ENCODE results near the gene MFSD12. TPM values are rescaled to one million over a fixed set of nuclear protein-coding genes. Genes with fewer than 3 reads are reported as not detected.

The MFSD12 gene
- total RNA-seq, 2 experiments from 2014 or later: 44.7 to 46.7 TPM

- intact Hi-C loops (cut with DNase I, micrococcal nuclease): no loop called here
- ATAC-seq (no peak), DNase-seq (no peak)
- H3K4me3 Mint-ChIP-seq: no peak overlapping the region
- no peaks in the 10 kb centered on the region for H3K4me1 Mint-ChIP-seq
- H3K9me3 Mint-ChIP-seq (ENCODE audit: low read depth): no peaks in the 10 kb centered on the region
- H3K36me3 Mint-ChIP-seq (ENCODE audit: low read depth): peaks cover 14% of the 10 kb centered on the region
- no peak overlapping the region for H3K27ac Mint-ChIP-seq
- POLR2A ChIA-PET: no interaction called here
- H3K27me3 Mint-ChIP-seq: no peaks in the 10 kb centered on the region
- CTCF ChIA-PET: interaction anchor here (1.2 kb wide), 1 partner anchor 12 kb away, joined by 4 read pairs; no protein-coding TSS in a partner anchor
These were observed 30.0 kb downstream of the MFSD12 start for GRCh38 chr19:3527238-3527910.

DNA sequence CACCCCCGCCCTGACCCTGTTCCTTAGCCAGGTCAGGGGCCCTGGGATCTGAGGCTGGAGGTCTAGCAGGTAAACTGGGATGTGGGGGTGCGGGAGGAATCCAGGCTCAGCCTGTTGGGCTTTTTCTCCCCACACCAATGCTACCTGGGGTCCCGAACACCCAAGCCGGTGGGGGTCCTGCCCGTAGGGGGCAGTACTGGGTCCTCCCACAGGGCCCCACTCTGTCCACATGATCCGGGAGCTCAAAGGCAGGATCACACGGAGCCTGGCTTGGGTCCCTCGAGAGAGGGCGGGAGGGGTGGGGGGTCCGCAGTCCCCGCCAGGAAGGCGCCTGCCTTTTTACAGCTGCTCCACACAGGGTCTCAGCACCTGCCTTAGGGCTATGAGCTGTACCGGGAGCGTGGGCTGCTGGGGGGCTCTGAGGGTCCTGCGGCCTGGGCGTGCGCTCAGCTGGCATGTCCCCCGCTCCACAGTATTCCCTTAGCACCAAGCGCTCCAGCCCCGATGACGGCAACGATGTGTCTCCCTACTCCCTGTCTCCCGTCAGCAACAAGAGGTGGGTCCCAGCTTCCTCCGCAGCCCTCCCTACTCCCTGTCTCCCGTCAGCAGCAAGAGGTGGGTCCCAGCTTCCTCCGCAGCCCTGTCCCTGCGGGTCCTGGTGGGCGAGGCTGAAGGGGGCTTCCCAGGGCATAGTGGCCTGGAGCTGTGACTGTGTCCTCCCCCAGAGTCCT lies 30.7 kb downstream of the MFSD12 start:
- intact Hi-C loops (cut with DNase I, micrococcal nuclease): no loop called here
- peaks cover 17% of the 10 kb centered on the region for H3K36me3 Mint-ChIP-seq (ENCODE audit: low read depth)
- H3K27ac Mint-ChIP-seq: no peak overlapping the region
- DNase-seq (no peak), ATAC-seq (no peak)
- POLR2A ChIA-PET: no interaction called here
- H3K4me3 Mint-ChIP-seq: no peak overlapping the region
- no peaks in the 10 kb centered on the region for H3K27me3 Mint-ChIP-seq
- no peaks in the 10 kb centered on the region for H3K4me1 Mint-ChIP-seq
- CTCF ChIA-PET: interaction anchor here (1.2 kb wide), 1 partner anchor 11 kb away, joined by 4 read pairs; no protein-coding TSS in a partner anchor
- H3K9me3 Mint-ChIP-seq (ENCODE audit: low read depth): no peaks in the 10 kb centered on the region

DNA sequence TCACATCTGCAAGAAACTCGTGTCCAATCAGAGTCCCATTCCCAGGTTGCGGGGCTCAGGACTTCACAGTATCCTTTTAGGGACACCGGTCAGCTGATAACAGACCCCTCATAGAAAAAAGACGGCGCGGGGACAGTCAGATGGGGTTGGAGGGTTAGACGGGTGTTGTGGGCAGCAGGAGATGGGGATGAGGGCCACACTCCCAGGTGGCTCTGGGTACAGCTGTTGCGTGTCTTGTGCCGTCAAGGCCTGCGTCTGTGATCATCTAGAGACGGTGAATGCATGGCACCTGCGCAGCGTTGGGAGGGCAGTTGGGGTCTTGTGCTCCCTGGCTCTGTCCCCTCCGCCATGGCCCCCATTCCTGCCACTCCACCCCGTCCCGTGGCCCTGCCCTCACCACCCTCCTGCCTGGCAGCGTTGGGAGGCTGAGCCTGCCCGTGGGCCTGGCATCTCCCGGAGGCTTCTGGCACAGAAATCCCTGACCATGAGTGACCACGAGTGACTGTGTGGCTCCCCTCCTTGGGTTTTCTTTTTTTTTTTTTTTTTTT lies 32.4 kb downstream of the MFSD12 start:
- no peaks in the 10 kb centered on the region for H3K27me3 Mint-ChIP-seq
- POLR2A ChIA-PET: no interaction called here
- no peak overlapping the region for H3K4me3 Mint-ChIP-seq
- H3K4me1 Mint-ChIP-seq: peaks cover 3% of the 10 kb centered on the region
- H3K9me3 Mint-ChIP-seq (ENCODE audit: low read depth): no peaks in the 10 kb centered on the region
- CTCF ChIA-PET: no interaction called here
- ATAC-seq (no peak), DNase-seq (no peak)
- H3K27ac Mint-ChIP-seq: no peak overlapping the region
- intact Hi-C loops (cut with DNase I, micrococcal nuclease): no loop called here
- H3K36me3 Mint-ChIP-seq (ENCODE audit: low read depth): peaks cover 18% of the 10 kb centered on the region

- H3K4me1 Mint-ChIP-seq: peaks cover 3% of the 10 kb centered on the region
- ChIA-PET POLR2A (no interaction called here), CTCF (no interaction called here)
- ATAC-seq (no peak), DNase-seq (no peak)
- H3K9me3 Mint-ChIP-seq (ENCODE audit: low read depth): no peaks in the 10 kb centered on the region
- peaks cover 18% of the 10 kb centered on the region for H3K36me3 Mint-ChIP-seq (ENCODE audit: low read depth)
- intact Hi-C loops (cut with DNase I, micrococcal nuclease): no loop called here
- H3K27ac Mint-ChIP-seq: no peak overlapping the region
- no peaks in the 10 kb centered on the region for H3K27me3 Mint-ChIP-seq
- no peak overlapping the region for H3K4me3 Mint-ChIP-seq
These were observed 33.1 kb downstream of the MFSD12 start for GRCh38 chr19:3524078-3524842.

GRCh38 chr19:3523361-3524077 lies 33.9 kb downstream of the MFSD12 start:
- intact Hi-C loops (cut with DNase I, micrococcal nuclease): no loop called here
- H3K4me3 Mint-ChIP-seq: no peak overlapping the region
- no peaks in the 10 kb centered on the region for H3K9me3 Mint-ChIP-seq (ENCODE audit: low read depth)
- no peak overlapping the region for H3K27ac Mint-ChIP-seq
- ChIA-PET POLR2A (no interaction called here), CTCF (no interaction called here)
- ATAC-seq (no peak), DNase-seq (no peak)
- no peaks in the 10 kb centered on the region for H3K27me3 Mint-ChIP-seq
- peaks cover 18% of the 10 kb centered on the region for H3K36me3 Mint-ChIP-seq (ENCODE audit: low read depth)
- peaks cover 3% of the 10 kb centered on the region for H3K4me1 Mint-ChIP-seq

DNA sequence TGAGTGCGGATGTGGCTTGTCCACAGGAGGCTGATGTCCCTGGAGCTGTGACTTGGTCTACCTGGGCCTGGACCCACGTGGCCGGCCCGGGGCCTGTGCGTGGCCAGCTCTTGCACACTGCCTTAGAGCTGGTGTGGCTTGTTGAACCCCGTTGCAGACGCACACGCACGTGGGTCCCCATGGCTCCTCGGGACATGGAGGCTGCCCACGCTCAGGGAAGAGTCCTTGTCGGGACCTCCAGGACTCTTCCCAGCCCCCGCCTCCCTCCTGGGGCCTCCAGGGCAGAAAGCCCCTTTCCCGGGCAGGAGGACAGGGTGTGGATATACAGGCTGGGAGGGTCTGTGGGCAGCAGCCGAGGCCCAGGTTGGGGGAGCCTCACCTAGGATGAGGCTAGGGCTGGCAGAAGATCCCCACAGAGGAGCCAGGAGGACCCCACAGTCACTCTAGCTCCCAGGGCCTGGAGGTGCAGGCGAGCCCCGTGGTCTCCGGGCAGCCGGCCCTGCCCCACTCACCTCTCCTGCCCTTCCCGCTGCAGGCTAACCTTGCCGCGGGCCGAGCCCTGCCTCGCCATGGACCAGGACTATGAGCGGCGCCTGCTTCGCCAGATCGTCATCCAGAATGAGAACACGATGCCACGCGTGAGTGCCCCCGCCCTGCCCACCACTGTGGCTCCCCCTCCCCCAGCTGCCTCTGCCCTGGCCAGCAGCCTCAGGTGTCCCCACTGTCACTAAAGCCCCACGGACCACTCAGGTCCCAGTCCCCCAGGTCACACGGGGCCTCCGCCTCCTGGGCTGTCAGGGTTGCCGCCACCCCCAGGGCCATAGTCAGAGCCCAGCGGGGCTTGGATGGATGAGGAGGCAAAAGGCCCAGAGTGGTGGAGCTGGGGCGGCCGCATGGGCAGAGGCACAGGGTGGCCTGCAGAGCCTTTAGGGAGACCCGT lies 34.7 kb downstream of the MFSD12 start:
- peaks cover 18% of the 10 kb centered on the region for H3K36me3 Mint-ChIP-seq (ENCODE audit: low read depth)
- ATAC-seq: no peak
- CTCF ChIA-PET: no interaction called here
- no peaks in the 10 kb centered on the region for H3K9me3 Mint-ChIP-seq (ENCODE audit: low read depth)
- H3K27me3 Mint-ChIP-seq: no peaks in the 10 kb centered on the region
- POLR2A ChIA-PET: no interaction called here
- H3K27ac Mint-ChIP-seq: no peak overlapping the region
- no peak for DNase-seq
- intact Hi-C loops (cut with DNase I, micrococcal nuclease): no loop called here
- H3K4me3 Mint-ChIP-seq: no peak overlapping the region
- peaks cover 3% of the 10 kb centered on the region for H3K4me1 Mint-ChIP-seq

DNA sequence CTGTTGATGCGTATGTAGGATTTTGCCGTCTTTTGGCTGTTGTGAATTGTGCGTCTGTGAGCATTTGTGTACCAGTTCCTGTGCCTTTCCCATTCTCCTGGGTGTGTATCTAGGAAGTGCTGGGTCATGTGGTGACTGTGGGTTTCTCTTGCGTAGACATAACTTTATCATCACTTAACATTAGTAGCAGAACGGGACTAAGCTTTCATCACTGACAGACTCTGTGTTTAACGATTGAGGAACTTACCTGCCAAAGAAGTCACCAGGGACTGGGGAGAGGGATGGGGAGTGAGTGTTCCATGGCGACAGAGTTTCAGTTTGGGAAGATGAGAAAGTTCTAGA lies 36.3 kb downstream of the MFSD12 start:
- Mint-ChIP-seq H3K4me1 (peaks cover 14% of the 10 kb centered on the region), H3K27me3 (no peaks in the 10 kb centered on the region), H3K36me3 (ENCODE audit: low read depth) (peaks cover 11% of the 10 kb centered on the region), H3K27ac (no peak overlapping the region), H3K9me3 (ENCODE audit: low read depth) (no peaks in the 10 kb centered on the region), H3K4me3 (no peak overlapping the region)
- CTCF ChIA-PET: no interaction called here
- ATAC-seq: no peak
- DNase-seq: no peak
- intact Hi-C loops (cut with DNase I, micrococcal nuclease): no loop called here
- POLR2A ChIA-PET: no interaction called here

DNA sequence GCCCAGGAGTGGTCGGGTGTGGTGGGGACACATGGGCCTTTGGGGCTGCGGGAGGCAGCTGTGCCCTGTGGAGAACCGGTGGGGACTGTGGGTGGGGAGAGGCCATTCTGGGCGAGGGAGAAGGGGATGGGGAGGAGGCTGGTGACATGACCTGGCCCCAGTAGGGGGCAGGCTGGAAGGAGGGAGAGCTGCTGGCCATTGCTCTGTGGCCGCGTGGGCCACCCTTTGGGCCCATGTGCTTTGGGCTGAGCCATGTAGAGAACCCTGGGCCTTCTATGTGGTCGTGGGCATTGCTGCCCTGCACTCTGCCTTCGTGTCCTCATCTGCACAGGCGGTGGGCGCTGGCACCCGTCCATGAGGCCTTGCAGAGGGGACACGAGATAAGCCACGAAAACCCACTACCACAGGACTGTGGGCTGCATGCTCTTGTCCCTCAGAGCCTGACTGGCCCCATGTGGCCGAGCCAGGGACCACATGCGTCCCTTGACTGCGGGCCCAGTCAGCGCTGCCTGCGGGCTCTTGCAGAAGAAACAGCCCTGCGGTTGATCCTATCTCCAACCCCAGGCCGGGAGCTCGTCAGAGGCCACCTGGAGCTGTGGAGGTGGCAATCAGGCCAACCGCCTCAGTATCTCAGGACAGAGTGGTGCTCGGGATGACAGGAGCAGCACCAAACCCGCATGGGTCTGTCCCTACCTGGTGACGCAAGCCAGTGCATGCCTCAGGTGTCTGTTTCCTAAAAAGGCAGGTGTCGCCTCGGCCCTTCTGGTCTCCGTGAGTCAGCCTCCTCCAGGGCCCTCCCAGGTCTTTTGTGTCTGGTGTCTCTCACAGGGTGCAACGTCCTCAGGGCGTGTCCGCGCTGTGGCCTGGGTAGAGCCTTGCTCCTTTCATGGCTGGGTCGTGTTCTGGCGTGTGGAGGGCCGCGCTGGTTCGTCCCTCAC lies 37.0 kb downstream of the MFSD12 start:
- ATAC-seq: no peak
- Mint-ChIP-seq H3K4me1 (peaks cover 19% of the 10 kb centered on the region), H3K27ac (no peak overlapping the region), H3K9me3 (ENCODE audit: low read depth) (no peaks in the 10 kb centered on the region), H3K4me3 (no peak overlapping the region), H3K36me3 (ENCODE audit: low read depth) (peaks cover 11% of the 10 kb centered on the region), H3K27me3 (no peaks in the 10 kb centered on the region)
- no peak for DNase-seq
- ChIA-PET CTCF (interaction anchor here (1.7 kb wide), 1 partner anchor 25 kb away, joined by 6 read pairs; no protein-coding TSS in a partner anchor), POLR2A (no interaction called here)
- intact Hi-C loops (cut with DNase I, micrococcal nuclease): no loop called here

GRCh38 chr19:3519126-3519525 lies 38.3 kb downstream of the MFSD12 start:
- ATAC-seq: no peak
- POLR2A ChIA-PET: no interaction called here
- Mint-ChIP-seq H3K36me3 (ENCODE audit: low read depth) (peaks cover 9% of the 10 kb centered on the region), H3K4me1 (peaks cover 26% of the 10 kb centered on the region), H3K9me3 (ENCODE audit: low read depth) (no peaks in the 10 kb centered on the region), H3K27me3 (no peaks in the 10 kb centered on the region), H3K27ac (no peak overlapping the region), H3K4me3 (no peak overlapping the region)
- CTCF ChIA-PET: interaction anchor here (0.5 to 1.7 kb wide), 2 partner anchors 26 to 420 kb away, joined by 4 to 6 read pairs; no protein-coding TSS in a partner anchor
- intact Hi-C loops (cut with DNase I, micrococcal nuclease): no loop called here
- no peak for DNase-seq

DNA sequence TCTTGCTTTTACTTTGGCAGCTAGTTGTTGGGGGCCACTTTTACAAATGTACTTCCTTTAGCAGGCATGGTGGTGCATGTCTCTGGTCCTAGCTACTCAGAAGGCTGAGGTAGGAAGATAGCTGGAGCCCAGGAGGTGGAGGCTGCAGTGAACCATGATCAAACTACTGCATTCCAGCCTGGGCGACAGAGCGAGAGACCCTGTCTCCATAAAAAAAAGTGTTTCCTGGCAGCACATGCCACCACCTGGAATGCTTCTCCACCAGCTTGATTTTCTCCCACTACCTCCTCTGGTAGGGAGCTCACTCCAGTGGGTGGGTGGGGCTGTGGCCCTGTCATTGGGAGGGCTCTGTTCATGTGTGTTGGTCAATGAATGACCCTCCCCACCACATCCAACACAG lies 38.7 kb downstream of the MFSD12 start:
- ChIA-PET POLR2A (interaction anchor here (0.6 kb wide), 1 partner anchor 74 kb away, joined by 5 read pairs; no protein-coding TSS in a partner anchor), CTCF (interaction anchor here (0.5 to 1.7 kb wide), 2 partner anchors 27 to 420 kb away, joined by 4 to 6 read pairs; no protein-coding TSS in a partner anchor)
- Mint-ChIP-seq H3K27me3 (no peaks in the 10 kb centered on the region), H3K36me3 (ENCODE audit: low read depth) (peaks cover 7% of the 10 kb centered on the region), H3K27ac (peak overlapping the region; percentile 31), H3K9me3 (ENCODE audit: low read depth) (no peaks in the 10 kb centered on the region), H3K4me3 (no peak overlapping the region), H3K4me1 (peaks cover 28% of the 10 kb centered on the region)
- ATAC-seq (no peak), DNase-seq (no peak)
- intact Hi-C loops (cut with DNase I, micrococcal nuclease): no loop called here
